Mesenchymal stem cell (in vitro differentiated cells and primary cell): ENCODE data around the gene CDIP1.

Source experiments
- DNase-seq: peaks from one replicate; pipeline ENCODE4 v3.0.0-alpha.2; 2013
- H2AFZ ChIP-seq: one replicate; pipeline ENCODE4 v1.6.1; 2013; ENCODE audit warnings: low read depth, mild to moderate bottlenecking, control low read depth, inconsistent platforms, low read length, moderate library complexity
- H2AK5ac ChIP-seq: 2 replicates; pipeline ENCODE4 v1.6.1; 2013; ENCODE audit warnings: low read length, moderate library complexity, mild to moderate bottlenecking, inconsistent platforms; ENCODE audit not compliant: severe bottlenecking
- H2BK120ac ChIP-seq: one replicate; pipeline ENCODE4 v1.6.1; 2013; ENCODE audit warnings: low read depth, mild to moderate bottlenecking, inconsistent platforms, low read length, moderate library complexity
- H2BK12ac ChIP-seq, 2 experiments: one replicate each; pipeline ENCODE4 v1.6.1; 2013; ENCODE audit warnings: inconsistent platforms in 2 of 2, low read length in 2 of 2, mild to moderate bottlenecking in 2 of 2, moderate library complexity in 2 of 2, control low read depth in 1 of 2
- H2BK15ac ChIP-seq: one replicate; pipeline ENCODE4 v1.6.1; 2013; ENCODE audit warnings: mild to moderate bottlenecking, low read depth, inconsistent platforms; ENCODE audit not compliant: poor library complexity, severe bottlenecking
- H2BK5ac ChIP-seq: 2 replicates; pipeline ENCODE4 v1.6.1; 2013; ENCODE audit warnings: low read depth, mild to moderate bottlenecking, low read length, control low read depth, inconsistent platforms; ENCODE audit not compliant: poor library complexity, severe bottlenecking
- H3K14ac ChIP-seq, 2 experiments: one replicate each; pipeline ENCODE4 v1.6.1; 2013; ENCODE audit warnings: inconsistent platforms in 2 of 2, low read length in 2 of 2, control low read depth in 1 of 2, mild to moderate bottlenecking in 1 of 2, moderate library complexity in 1 of 2
- H3K18ac ChIP-seq, 2 experiments: one replicate each; pipeline ENCODE4 v1.6.1; 2013; ENCODE audit warnings: inconsistent platforms in 2 of 2, low read length in 2 of 2, control low read depth in 1 of 2, low read depth in 1 of 2, mild to moderate bottlenecking in 1 of 2
- H3K23ac ChIP-seq, 2 experiments: one replicate each; pipeline ENCODE4 v1.6.1; 2013; ENCODE audit warnings: inconsistent platforms in 2 of 2, low read length in 2 of 2, mild to moderate bottlenecking in 2 of 2, moderate library complexity in 2 of 2, control low read depth in 1 of 2
- H3K27ac ChIP-seq: 2 replicates; pipeline ENCODE4 v1.5.1; 2013; ENCODE audit warnings: mild to moderate bottlenecking, moderate library complexity, low read length, control low read depth, inconsistent platforms; ENCODE audit not compliant: poor library complexity, severe bottlenecking
- H3K27me3 ChIP-seq, 2 experiments: 2 replicates each; pipeline versions ENCODE4 v1.6.1 to v1.7.0; 2013; ENCODE audit warnings: low read length in 2 of 2, mild to moderate bottlenecking in 2 of 2, moderate library complexity in 2 of 2, control low read depth in 1 of 2, inconsistent platforms in 1 of 2; ENCODE audit not compliant: control insufficient read depth in 1 of 2, insufficient read depth in 1 of 2
- H3K36me3 ChIP-seq, 2 experiments: 2 replicates each; pipeline versions ENCODE4 v1.6.1 to v1.7.0; 2013; ENCODE audit warnings: low read length in 2 of 2, control low read depth in 1 of 2, inconsistent platforms in 1 of 2, low read depth in 1 of 2, mild to moderate bottlenecking in 1 of 2; ENCODE audit not compliant: insufficient read depth in 2 of 2, control insufficient read depth in 1 of 2
- H3K4ac ChIP-seq, 2 experiments: one replicate each; pipeline ENCODE4 v1.6.1; 2013; ENCODE audit warnings: inconsistent platforms in 2 of 2, low read length in 2 of 2, mild to moderate bottlenecking in 2 of 2, moderate library complexity in 2 of 2, control low read depth in 1 of 2, low read depth in 1 of 2
- H3K4me1 ChIP-seq: 2 replicates; pipeline ENCODE4 v1.6.1; 2013; ENCODE audit warnings: low read depth, low read length, control low read depth; ENCODE audit not compliant: control insufficient read depth, insufficient read depth
- H3K4me2 ChIP-seq: 2 replicates; pipeline ENCODE4 v1.6.1; 2013; ENCODE audit warnings: low read length, mild to moderate bottlenecking, inconsistent platforms; ENCODE audit not compliant: poor library complexity, severe bottlenecking
- H3K4me3 ChIP-seq, 2 experiments: 2 replicates each; pipeline versions ENCODE4 v1.5.1 to v1.7.0; 2013; ENCODE audit warnings: low read length in 2 of 2, mild to moderate bottlenecking in 2 of 2, control low read depth in 1 of 2, low read depth in 1 of 2; ENCODE audit not compliant: insufficient read depth in 1 of 2
- H3K79me1 ChIP-seq: replicated peaks from 2 replicates; pipeline ENCODE4 v1.6.1; 2013; ENCODE audit warnings: mild to moderate bottlenecking, control low read depth, low read length, inconsistent platforms; ENCODE audit not compliant: poor library complexity, severe bottlenecking
- H3K9ac ChIP-seq: 2 replicates; pipeline ENCODE4 v1.7.0; 2013; ENCODE audit warnings: mild to moderate bottlenecking, low read length, moderate library complexity
- H3K9me3 ChIP-seq: 2 replicates; pipeline ENCODE4 v1.7.0; 2013; ENCODE audit warnings: mild to moderate bottlenecking, low read length; ENCODE audit not compliant: control insufficient read depth
- H4K8ac ChIP-seq: one replicate; pipeline ENCODE4 v1.6.1; 2013; ENCODE audit warnings: inconsistent platforms, mild to moderate bottlenecking, low read length, moderate library complexity
- H4K91ac ChIP-seq: one replicate; pipeline ENCODE4 v1.6.1; 2013; ENCODE audit warnings: mild to moderate bottlenecking, low read length, inconsistent platforms
- WGBS: methylation state at CpG from one replicate; pipeline ENCODE4 v1.1.7; 2013; ENCODE audit warnings: mixed read lengths; 5-methylcytosine and 5-hydroxymethylcytosine counted together

Gene CDIP1

GRCh38 chr16:4535627-4536108 is 2.9 kb downstream of the CDIP1 start:
- no peak overlapping the region for H3K27ac ChIP-seq
- H3K4me2 ChIP-seq, result no peak overlapping the region
- peak overlapping the region; percentile 34 for H2BK15ac ChIP-seq
- H3K36me3 ChIP-seq, result peaks cover 18 to 32% of the 10 kb centered on the region in 2 experiments
- 92% methylated on average over 7 of the region's 7 CpGs for WGBS
- H4K91ac ChIP-seq, result no peak overlapping the region
- H3K23ac ChIP-seq, result no peak overlapping the region
- H4K8ac ChIP-seq, result peak overlapping the region; percentile 29
- peak overlapping the region; percentile 44 for H2AK5ac ChIP-seq
- no peak overlapping the region for H2BK5ac ChIP-seq
- no peak overlapping the region for H3K14ac ChIP-seq
- peak overlapping the region in 1 of 2 experiments; percentile 11 for H2BK12ac ChIP-seq
- peaks cover 11% of the 10 kb centered on the region for H3K4me1 ChIP-seq
- DNase-seq, result no peak
- H3K4me3 ChIP-seq, result no peak overlapping the region
- H2BK120ac ChIP-seq, result no peak overlapping the region
- H2AFZ ChIP-seq, result no peak overlapping the region
- H3K4ac ChIP-seq, result no peak overlapping the region
- H3K9me3 ChIP-seq, result no peaks in the 10 kb centered on the region
- H3K18ac ChIP-seq, result no peak overlapping the region
- H3K79me1 ChIP-seq, result peaks cover 38% of the 10 kb centered on the region
- no peaks in the 10 kb centered on the region for H3K27me3 ChIP-seq
- H3K9ac ChIP-seq, result no peak overlapping the region

DNA sequence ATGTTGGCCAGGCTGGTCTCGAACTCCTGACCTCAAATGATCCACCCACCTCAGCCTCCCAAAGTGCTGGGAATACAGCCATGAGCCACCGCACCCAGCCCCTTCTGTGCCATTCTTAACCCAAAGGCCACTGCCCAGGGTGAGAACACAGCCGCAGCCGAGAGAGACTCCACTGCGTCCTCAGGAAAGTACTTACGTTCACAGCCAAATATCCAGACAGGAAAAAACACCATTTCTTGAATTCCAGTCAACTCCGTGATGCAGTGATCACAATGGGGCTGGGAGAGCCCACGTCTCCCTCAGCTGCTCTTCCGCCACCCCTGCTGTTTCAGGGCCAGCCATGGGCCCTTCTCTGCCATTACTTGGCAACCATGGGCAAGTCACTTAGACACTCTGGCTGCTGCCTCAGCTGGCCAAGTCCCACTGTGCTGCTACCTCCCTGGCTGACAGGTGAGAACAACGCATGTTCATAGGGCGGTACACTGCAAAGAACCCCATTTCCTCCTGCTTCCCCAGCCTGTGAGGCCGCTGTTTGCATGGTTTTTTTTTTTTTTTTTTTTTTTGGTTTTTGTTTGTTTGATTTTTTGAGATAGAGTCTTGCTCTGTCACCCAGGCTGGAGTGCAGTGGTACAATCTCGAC is 4.3 kb downstream of the CDIP1 start:
- H3K9me3 ChIP-seq, result no peaks in the 10 kb centered on the region
- no peak overlapping the region for H3K4ac ChIP-seq
- H2BK120ac ChIP-seq, result no peak overlapping the region
- no peak for DNase-seq
- 89% methylated on average over 11 of the region's 13 CpGs for WGBS
- H3K9ac ChIP-seq, result no peak overlapping the region
- H2BK15ac ChIP-seq, result no peak overlapping the region
- no peak overlapping the region for H2BK12ac ChIP-seq
- H3K14ac ChIP-seq, result no peak overlapping the region
- no peak overlapping the region for H3K27ac ChIP-seq
- no peak overlapping the region for H2AFZ ChIP-seq
- peaks cover 18 to 32% of the 10 kb centered on the region in 2 experiments for H3K36me3 ChIP-seq
- H3K4me1 ChIP-seq, result peaks cover 15% of the 10 kb centered on the region
- no peak overlapping the region for H2AK5ac ChIP-seq
- H3K79me1 ChIP-seq, result peaks cover 38% of the 10 kb centered on the region
- H2BK5ac ChIP-seq, result no peak overlapping the region
- no peak overlapping the region for H3K18ac ChIP-seq
- no peak overlapping the region for H3K23ac ChIP-seq
- no peak overlapping the region for H3K4me3 ChIP-seq
- H4K91ac ChIP-seq, result no peak overlapping the region
- no peaks in the 10 kb centered on the region for H3K27me3 ChIP-seq
- H4K8ac ChIP-seq, result no peak overlapping the region
- no peak overlapping the region for H3K4me2 ChIP-seq

DNA sequence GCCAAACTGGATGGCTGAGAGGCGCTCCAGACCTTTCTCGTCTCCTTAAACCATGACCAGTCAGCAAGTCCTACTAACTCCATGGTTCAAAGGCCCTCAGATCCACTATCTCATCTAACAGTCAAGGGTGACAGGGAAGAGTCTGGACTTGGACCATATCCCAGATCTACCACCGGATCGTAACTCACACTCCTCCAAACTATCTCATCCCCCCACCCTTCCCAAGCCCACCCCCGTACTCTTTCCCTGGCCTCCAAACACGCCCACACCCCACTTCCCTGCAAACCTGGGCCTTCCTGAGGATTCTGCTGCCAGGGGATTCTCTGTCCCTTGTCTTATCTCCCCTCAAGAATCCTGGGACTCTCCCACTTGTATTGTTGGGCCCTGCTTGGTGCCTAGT is 5.1 kb downstream of the CDIP1 start:
- H3K23ac ChIP-seq, result no peak overlapping the region
- no peak overlapping the region for H2AK5ac ChIP-seq
- no peak overlapping the region for H4K8ac ChIP-seq
- H2BK12ac ChIP-seq, result no peak overlapping the region
- H3K4ac ChIP-seq, result no peak overlapping the region
- peaks cover 16% of the 10 kb centered on the region for H3K4me1 ChIP-seq
- H3K4me2 ChIP-seq, result no peak overlapping the region
- H2AFZ ChIP-seq, result no peak overlapping the region
- H2BK5ac ChIP-seq, result no peak overlapping the region
- peaks cover 18 to 32% of the 10 kb centered on the region in 2 experiments for H3K36me3 ChIP-seq
- no peaks in the 10 kb centered on the region for H3K9me3 ChIP-seq
- peaks cover 38% of the 10 kb centered on the region for H3K79me1 ChIP-seq
- no peak for DNase-seq
- H2BK120ac ChIP-seq, result no peak overlapping the region
- no peak overlapping the region for H4K91ac ChIP-seq
- H3K14ac ChIP-seq, result no peak overlapping the region
- no peak overlapping the region for H2BK15ac ChIP-seq
- H3K9ac ChIP-seq, result no peak overlapping the region
- H3K4me3 ChIP-seq, result peak overlapping the region in 1 of 2 experiments; percentile 14
- WGBS, result 96% methylated on average over 6 of the region's 6 CpGs
- no peak overlapping the region for H3K18ac ChIP-seq
- no peak overlapping the region for H3K27ac ChIP-seq
- no peaks in the 10 kb centered on the region for H3K27me3 ChIP-seq

GRCh38 chr16:4532238-4532637 is 6.3 kb downstream of the CDIP1 start:
- H2BK120ac ChIP-seq, result no peak overlapping the region
- H3K4me1 ChIP-seq, result peaks cover 16% of the 10 kb centered on the region
- no peak overlapping the region for H3K4me2 ChIP-seq
- H2BK5ac ChIP-seq, result no peak overlapping the region
- peaks cover 18 to 32% of the 10 kb centered on the region in 2 experiments for H3K36me3 ChIP-seq
- DNase-seq, result no peak
- no peak overlapping the region for H3K9ac ChIP-seq
- H2AK5ac ChIP-seq, result no peak overlapping the region
- H4K8ac ChIP-seq, result no peak overlapping the region
- H3K27me3 ChIP-seq, result no peaks in the 10 kb centered on the region
- peaks cover 39% of the 10 kb centered on the region for H3K79me1 ChIP-seq
- 96% methylated on average over 10 of the region's 10 CpGs for WGBS
- no peak overlapping the region for H3K14ac ChIP-seq
- H3K27ac ChIP-seq, result no peak overlapping the region
- H4K91ac ChIP-seq, result no peak overlapping the region
- no peak overlapping the region for H3K4me3 ChIP-seq
- no peak overlapping the region for H3K18ac ChIP-seq
- H2BK15ac ChIP-seq, result no peak overlapping the region
- no peak overlapping the region for H3K4ac ChIP-seq
- H3K9me3 ChIP-seq, result no peaks in the 10 kb centered on the region
- H3K23ac ChIP-seq, result no peak overlapping the region
- H2AFZ ChIP-seq, result no peak overlapping the region
- no peak overlapping the region for H2BK12ac ChIP-seq
